Mucosa of rectum (tissue), 2 donors: ENCODE data around the gene AP2A2.

Source experiments
- H3K27ac ChIP-seq, 2 donors: one replicate each; pipeline ENCODE4 v1.7.0; 2013; ENCODE audit warnings: inconsistent platforms in 2 of 2, low read depth in 2 of 2, low read length in 2 of 2
- H3K27me3 ChIP-seq, 2 donors: one replicate each; pipeline ENCODE4 v1.7.0; 2013; ENCODE audit warnings: low read length in 2 of 2; ENCODE audit not compliant: control insufficient read depth in 2 of 2, insufficient read depth in 2 of 2
- H3K36me3 ChIP-seq, 2 donors: one replicate each; pipeline ENCODE4 v1.7.0; 2013; ENCODE audit warnings: low read length in 2 of 2; ENCODE audit not compliant: control insufficient read depth in 2 of 2, insufficient read depth in 2 of 2
- H3K4me1 ChIP-seq, 2 donors: one replicate each; pipeline ENCODE4 v1.7.0; 2013; ENCODE audit warnings: low read length in 2 of 2, mild to moderate bottlenecking in 1 of 2; ENCODE audit not compliant: control insufficient read depth in 2 of 2, insufficient read depth in 2 of 2
- H3K4me3 ChIP-seq, 2 donors: one replicate each; pipeline ENCODE4 v1.7.0; 2013; ENCODE audit warnings: low read length in 2 of 2
- H3K9ac ChIP-seq, 2 donors: one replicate each; pipeline ENCODE4 v1.7.0; 2013; ENCODE audit warnings: low read length in 2 of 2, low read depth in 1 of 2, mild to moderate bottlenecking in 1 of 2
- H3K9me3 ChIP-seq, 2 donors: one replicate each; pipeline ENCODE4 v1.7.0; 2013; ENCODE audit warnings: low read length in 2 of 2; ENCODE audit not compliant: control insufficient read depth in 2 of 2
- donor health status: healthy.
- donor health status: Normal muscosa, but diverticular disease.

AP2A2 gene

GRCh38 chr11:951507-951906 lies 25.8 kb downstream of the AP2A2 start:
- Histone ChIP-seq H3K4me1 (peaks cover 32 to 38% of the 10 kb centered on the region in 2 donors), H3K36me3 (peaks cover 0 to under 1% of the 10 kb centered on the region in 2 donors), H3K9ac (no peak overlapping the region), H3K9me3 (no peaks in the 10 kb centered on the region), H3K27me3 (no peaks in the 10 kb centered on the region), H3K27ac (peak overlapping the region; percentile 53 to 65), H3K4me3 (no peak overlapping the region)

GRCh38 chr11:952406-953385 lies 27.0 kb downstream of the AP2A2 start:
- Histone ChIP-seq H3K9me3 (no peaks in the 10 kb centered on the region), H3K27ac (peak overlapping the region; percentile 65 to 73), H3K4me1 (peaks cover 32 to 38% of the 10 kb centered on the region in 2 donors), H3K9ac (peak overlapping the region in 1 of 2 donors; percentile 1), H3K4me3 (peak overlapping the region in 1 of 2 donors; percentile 35), H3K27me3 (no peaks in the 10 kb centered on the region), H3K36me3 (peaks cover 0 to 2% of the 10 kb centered on the region in 2 donors)

- Histone ChIP-seq H3K36me3 (peaks cover 0 to 2% of the 10 kb centered on the region in 2 donors), H3K9me3 (no peaks in the 10 kb centered on the region), H3K27ac (peak overlapping the region in 1 of 2 donors; percentile 73), H3K9ac (no peak overlapping the region), H3K27me3 (no peaks in the 10 kb centered on the region), H3K4me1 (peaks cover 32 to 38% of the 10 kb centered on the region in 2 donors), H3K4me3 (no peak overlapping the region)
Measured at GRCh38 chr11:953512-953911, 27.8 kb downstream of the AP2A2 start.

- Histone ChIP-seq H3K9ac (no peak overlapping the region), H3K4me1 (peaks cover 32 to 38% of the 10 kb centered on the region in 2 donors), H3K4me3 (no peak overlapping the region), H3K27me3 (no peaks in the 10 kb centered on the region), H3K27ac (peak overlapping the region; percentile 61 to 66), H3K9me3 (no peaks in the 10 kb centered on the region), H3K36me3 (peaks cover 2 to 3% of the 10 kb centered on the region in 2 donors)
Measured at GRCh38 chr11:954392-955153, 28.9 kb downstream of the AP2A2 start.

GRCh38 chr11:955154-956063 lies 29.7 kb downstream of the AP2A2 start:
- H3K9ac ChIP-seq, result no peak overlapping the region
- H3K36me3 ChIP-seq, result peaks cover 7% of the 10 kb centered on the region in 2 donors
- no peaks in the 10 kb centered on the region for H3K9me3 ChIP-seq
- no peaks in the 10 kb centered on the region for H3K27me3 ChIP-seq
- peaks cover 32 to 38% of the 10 kb centered on the region in 2 donors for H3K4me1 ChIP-seq
- H3K27ac ChIP-seq, result peak overlapping the region; percentile 61 to 66
- H3K4me3 ChIP-seq, result no peak overlapping the region

- no peaks in the 10 kb centered on the region for H3K27me3 ChIP-seq
- H3K36me3 ChIP-seq, result peaks cover 13 to 14% of the 10 kb centered on the region in 2 donors
- H3K9ac ChIP-seq, result no peak overlapping the region
- no peak overlapping the region for H3K4me3 ChIP-seq
- H3K27ac ChIP-seq, result no peak overlapping the region
- peaks cover 21 to 29% of the 10 kb centered on the region in 2 donors for H3K4me1 ChIP-seq
- H3K9me3 ChIP-seq, result no peaks in the 10 kb centered on the region
Measured at GRCh38 chr11:957212-957920, 31.7 kb downstream of the AP2A2 start.

- no peaks in the 10 kb centered on the region for H3K9me3 ChIP-seq
- no peak overlapping the region for H3K9ac ChIP-seq
- H3K27ac ChIP-seq, result no peak overlapping the region
- H3K4me1 ChIP-seq, result peaks cover 17 to 23% of the 10 kb centered on the region in 2 donors
- H3K4me3 ChIP-seq, result no peak overlapping the region
- peaks cover 13 to 14% of the 10 kb centered on the region in 2 donors for H3K36me3 ChIP-seq
- no peaks in the 10 kb centered on the region for H3K27me3 ChIP-seq
Measured at GRCh38 chr11:958101-958500, 32.4 kb downstream of the AP2A2 start.

GRCh38 chr11:959027-959426 lies 33.4 kb downstream of the AP2A2 start:
- H3K9me3 ChIP-seq, result no peaks in the 10 kb centered on the region
- H3K9ac ChIP-seq, result no peak overlapping the region
- H3K36me3 ChIP-seq, result peaks cover 17 to 19% of the 10 kb centered on the region in 2 donors
- no peaks in the 10 kb centered on the region for H3K27me3 ChIP-seq
- no peak overlapping the region for H3K4me3 ChIP-seq
- H3K27ac ChIP-seq, result no peak overlapping the region
- H3K4me1 ChIP-seq, result peaks cover 16 to 18% of the 10 kb centered on the region in 2 donors

GRCh38 chr11:959608-960007 lies 33.9 kb downstream of the AP2A2 start:
- Histone ChIP-seq H3K9ac (no peak overlapping the region), H3K9me3 (no peaks in the 10 kb centered on the region), H3K27ac (no peak overlapping the region), H3K4me3 (no peak overlapping the region), H3K4me1 (peaks cover 12 to 16% of the 10 kb centered on the region in 2 donors), H3K27me3 (no peaks in the 10 kb centered on the region), H3K36me3 (peaks cover 20 to 21% of the 10 kb centered on the region in 2 donors)
